ENCODE data around the gene ZMIZ2.

- TF ChIP-seq CTCF (IDR thresholded peaks at IDR 0.05) (no peak), POLR2A (IDR thresholded peaks at IDR 0.05) (no peak)
Observed at GRCh38 chr7:44801890-44802289, 53.2 kb downstream of the ZMIZ2 start.

Measured in vagina (tissue), 2 donors.